ENCODE data around the gene GNB4. TPM values are rescaled to one million over a fixed set of nuclear protein-coding genes. Genes with fewer than 3 reads are reported as not detected.

Gene GNB4
- total RNA-seq, 1 experiment from 2014 or later, result 19.4 TPM

GRCh38 chr3:179375091-179375999 is 75.9 kb downstream of the GNB4 start:
- Histone ChIP-seq H4K20me1 (ENCODE audit: insufficient read depth) (no peaks in the 10 kb centered on the region), H3K27me3 (ENCODE audit: insufficient read depth, low read depth) (no peaks in the 10 kb centered on the region), H2AFZ (no peak overlapping the region), H3K79me2 (ENCODE audit: low read depth) (no peaks in the 10 kb centered on the region), H3K36me3 (ENCODE audit: low read depth) (peaks cover 25% of the 10 kb centered on the region), H3K4me3 (no peak overlapping the region), H3K4me2 (no peak overlapping the region), H3K4me1 (replicated peaks; ENCODE audit: insufficient read depth) (no peaks in the 10 kb centered on the region), H3K9me2 (ENCODE audit: insufficient read depth) (no peaks in the 10 kb centered on the region), H3K9me3 (ENCODE audit: insufficient read depth, low read depth) (no peaks in the 10 kb centered on the region), H3F3A (ENCODE audit: insufficient read depth, low read depth) (no peaks in the 10 kb centered on the region; the same call in 1 of the 2 replicates), H3K27ac (no peak overlapping the region)
- intact Hi-C loops (cut with micrococcal nuclease; ENCODE audit: unreplicated experiment), result no loop called here
- DNase-seq, result no peak
- ChIA-PET POLR2A (ENCODE audit: unreplicated experiment) (no interaction called here), CTCF (no interaction called here)
- no TSS peak for BruUV-seq (replicated peaks)
- TF ChIP-seq CTCF (conservative IDR thresholded peaks at IDR 0.05) (no peak), EZH2 (IDR thresholded peaks at IDR 0.05; ENCODE audit: low read depth) (no peak)

DNA sequence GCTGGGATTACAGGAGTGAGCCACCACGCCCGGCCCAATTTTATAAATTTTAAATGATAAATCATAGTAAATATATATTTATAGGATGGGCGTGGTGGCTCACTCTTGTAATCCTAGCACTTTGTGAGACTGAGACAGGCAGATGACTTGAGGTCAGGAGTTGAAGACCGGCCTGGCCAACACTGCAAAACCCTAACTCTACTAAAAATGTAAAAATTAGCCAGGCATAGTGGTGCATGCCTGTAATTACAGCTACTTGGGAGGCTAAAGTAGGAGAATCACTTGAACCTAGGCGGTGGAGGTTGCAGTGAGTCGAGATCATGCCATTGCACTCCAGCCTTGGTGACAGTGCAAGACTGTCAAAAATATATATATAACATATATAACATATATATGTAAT is 77.3 kb downstream of the GNB4 start:
- no peak for DNase-seq
- no TSS peak for BruUV-seq (replicated peaks)
- peaks cover 15% of the 10 kb centered on the region for H3K36me3 ChIP-seq (ENCODE audit: low read depth)
- no peak overlapping the region for H3K27ac ChIP-seq
- ChIA-PET POLR2A (ENCODE audit: unreplicated experiment) (no interaction called here), CTCF (no interaction called here)
- no peak overlapping the region for H2AFZ ChIP-seq
- no peaks in the 10 kb centered on the region for H3K9me2 ChIP-seq (ENCODE audit: insufficient read depth)
- H3K4me2 ChIP-seq, result no peak overlapping the region
- H4K20me1 ChIP-seq (ENCODE audit: insufficient read depth), result no peaks in the 10 kb centered on the region
- no peaks in the 10 kb centered on the region for H3K9me3 ChIP-seq (ENCODE audit: insufficient read depth, low read depth)
- no peak overlapping the region for H3K4me3 ChIP-seq
- H3K79me2 ChIP-seq (ENCODE audit: low read depth), result no peaks in the 10 kb centered on the region
- H3K27me3 ChIP-seq (ENCODE audit: insufficient read depth, low read depth), result no peaks in the 10 kb centered on the region
- H3F3A ChIP-seq (ENCODE audit: insufficient read depth, low read depth), result no peaks in the 10 kb centered on the region; the same call in 1 of the 2 replicates
- H3K4me1 ChIP-seq (replicated peaks; ENCODE audit: insufficient read depth), result no peaks in the 10 kb centered on the region
- intact Hi-C loops (cut with micrococcal nuclease; ENCODE audit: unreplicated experiment), result no loop called here
- TF ChIP-seq EZH2 (IDR thresholded peaks at IDR 0.05; ENCODE audit: low read depth), result no peak
- TF ChIP-seq CTCF (conservative IDR thresholded peaks at IDR 0.05), result 0 out of 2 replicates have a peak, but pooled peaks have one; percentile 27

- Histone ChIP-seq H3K27ac (no peak overlapping the region), H3K9me2 (ENCODE audit: insufficient read depth) (no peaks in the 10 kb centered on the region), H3K9me3 (ENCODE audit: insufficient read depth, low read depth) (no peaks in the 10 kb centered on the region; the same call in 1 of the 2 replicates), H3F3A (ENCODE audit: insufficient read depth, low read depth) (no peaks in the 10 kb centered on the region; the same call in 1 of the 2 replicates), H4K20me1 (ENCODE audit: insufficient read depth) (no peaks in the 10 kb centered on the region; the same call in 1 of the 2 replicates), H3K4me2 (no peak overlapping the region), H3K27me3 (ENCODE audit: insufficient read depth, low read depth) (no peaks in the 10 kb centered on the region), H3K36me3 (ENCODE audit: low read depth) (peaks cover 24% of the 10 kb centered on the region), H3K4me3 (no peak overlapping the region), H3K79me2 (ENCODE audit: low read depth) (no peaks in the 10 kb centered on the region), H3K4me1 (replicated peaks; ENCODE audit: insufficient read depth) (no peaks in the 10 kb centered on the region), H2AFZ (no peak overlapping the region)
- ChIA-PET POLR2A (ENCODE audit: unreplicated experiment) (interaction anchor here (0.6 to 0.7 kb wide), 2 partner anchors 15 to 135 kb away, joined by 5 to 8 read pairs; no protein-coding TSS in a partner anchor), CTCF (no interaction called here)
- TF ChIP-seq EZH2 (IDR thresholded peaks at IDR 0.05; ENCODE audit: low read depth), result no peak
- no peak for TF ChIP-seq CTCF (conservative IDR thresholded peaks at IDR 0.05)
- intact Hi-C loops (cut with micrococcal nuclease; ENCODE audit: unreplicated experiment), result no loop called here
- DNase-seq, result no peak
- BruUV-seq (replicated peaks), result no TSS peak
Observed at GRCh38 chr3:179369621-179370020, 81.6 kb downstream of the GNB4 start.
